Measurements from ENCODE around the gene TPST1.

- no peak for TF ChIP-seq CTCF (IDR thresholded peaks at IDR 0.05; ENCODE audit: low read depth, low read length)
- TF ChIP-seq EZH2phosphoT487 (IDR thresholded peaks at IDR 0.05; ENCODE audit: low read depth), result no peak
Observed at GRCh38 chr7:66187905-66188304, 17.2 kb upstream of the TPST1 start.
